SU-DHL-6 (cell line): ENCODE data around the gene TNFAIP6.

ENCODE experiments used
- H2AFZ ChIP-seq: fragments of 200-600 bp; sonication (generic); 2 replicates; pipeline ENCODE4 v1.6.1; 2014; ENCODE audit warnings: low read depth, mild to moderate bottlenecking, moderate library complexity, mixed read lengths, antibody characterized with exemption, low read length; ENCODE audit not compliant: severe bottlenecking
- H3F3A ChIP-seq: fragments of 200-600 bp; shearing (Covaris generic); 2 replicates; pipeline ENCODE4 v1.6.0; 2016; ENCODE audit warnings: antibody characterized with exemption, mild to moderate bottlenecking; ENCODE audit not compliant: insufficient read depth
- H3K27ac ChIP-seq: fragments of 200-600 bp; sonication (generic); 2 replicates; pipeline ENCODE4 v1.5.1; 2016; ENCODE audit warnings: low read depth, mild to moderate bottlenecking, low read length, moderate library complexity, mixed read lengths
- H3K27me3 ChIP-seq: fragments of 200-600 bp; sonication (generic), shearing (Covaris generic); 2 replicates; pipeline ENCODE4 v1.6.0; 2014; ENCODE audit warnings: mild to moderate bottlenecking, low read length
- H3K36me3 ChIP-seq: fragments of 200-600 bp; sonication (generic); 2 replicates; pipeline ENCODE4 v1.6.1; 2014; ENCODE audit warnings: mild to moderate bottlenecking, low read length, mixed read lengths
- H3K4me2 ChIP-seq: fragments of 300-600, 200-600 bp; shearing (Covaris generic), sonication (generic); 2 replicates; pipeline ENCODE4 v1.6.0; 2014; ENCODE audit warnings: low read length, low read depth, mild to moderate bottlenecking; ENCODE audit not compliant: poor library complexity, severe bottlenecking
- H3K4me3 ChIP-seq: fragments of 200-600 bp; sonication (generic); 2 replicates; pipeline ENCODE4 v1.5.1; 2014; ENCODE audit warnings: antibody characterized with exemption, low read length, mild to moderate bottlenecking, mixed read lengths; ENCODE audit not compliant: insufficient read depth, poor library complexity, severe bottlenecking
- H3K79me2 ChIP-seq: fragments of 200-600 bp; sonication (generic); 2 replicates; pipeline ENCODE4 v1.6.1; 2014; ENCODE audit warnings: mild to moderate bottlenecking, low read length, moderate library complexity; ENCODE audit not compliant: insufficient read depth
- H3K9ac ChIP-seq: fragments of 200-600 bp; sonication (generic); 2 replicates; pipeline ENCODE4 v1.7.0; 2014; ENCODE audit warnings: mild to moderate bottlenecking, low read length
- H3K9me2 ChIP-seq: fragments of 200-600 bp; sonication (generic); replicated peaks from 2 replicates; pipeline ENCODE4 v1.6.1; 2014; ENCODE audit warnings: low read length; ENCODE audit not compliant: insufficient read depth
- H3K9me3 ChIP-seq: fragments of 200-600 bp; sonication (generic); 2 replicates; pipeline ENCODE4 v1.6.1; 2014; ENCODE audit warnings: low read length, mixed read lengths; ENCODE audit not compliant: insufficient read depth
- H4K20me1 ChIP-seq: fragments of 200-600 bp; sonication (generic); 2 replicates; pipeline ENCODE4 v1.6.1; 2014; ENCODE audit warnings: low read depth, mild to moderate bottlenecking, antibody characterized with exemption, low read length, moderate library complexity, mixed read lengths
- CTCF ChIP-seq: fragments of 200-600 bp; sonication (generic); IDR thresholded peaks from one replicate; pipeline ENCODE4 v1.5.1; 2017; ENCODE audit warnings: antibody characterized with exemption, mild to moderate bottlenecking, low read length, moderate library complexity; ENCODE audit not compliant: insufficient read depth, poor library complexity, severe bottlenecking
- EZH2phosphoT487 ChIP-seq: fragments of 200-600 bp; sonication (generic), shearing (Covaris generic); conservative IDR thresholded peaks from 2 replicates; pipeline ENCODE4 v1.6.1; 2018; ENCODE audit warnings: mild to moderate bottlenecking, antibody characterized with exemption, low read length, moderate library complexity, mixed read lengths

Gene TNFAIP6

GRCh38 chr2:151325581-151326095 lies 31.8 kb upstream of the TNFAIP6 start:
- H3K9me2 ChIP-seq = no peaks in the 10 kb centered on the region
- no peaks in the 10 kb centered on the region for H3K36me3 ChIP-seq
- no peak overlapping the region for H3K4me3 ChIP-seq
- H4K20me1 ChIP-seq = no peaks in the 10 kb centered on the region
- H3K79me2 ChIP-seq = no peaks in the 10 kb centered on the region
- TF ChIP-seq CTCF = no peak
- H3K9me3 ChIP-seq = no peaks in the 10 kb centered on the region
- no peak overlapping the region for H3K27ac ChIP-seq
- no peaks in the 10 kb centered on the region for H3F3A ChIP-seq
- H3K9ac ChIP-seq = no peak overlapping the region
- no peak overlapping the region for H3K4me2 ChIP-seq
- no peak overlapping the region for H2AFZ ChIP-seq
- H3K27me3 ChIP-seq = no peaks in the 10 kb centered on the region

- H2AFZ ChIP-seq = no peak overlapping the region
- H3K36me3 ChIP-seq = no peaks in the 10 kb centered on the region
- no peaks in the 10 kb centered on the region for H3K9me2 ChIP-seq
- no peaks in the 10 kb centered on the region for H3K27me3 ChIP-seq
- no peak overlapping the region for H3K27ac ChIP-seq
- H3K4me3 ChIP-seq = no peak overlapping the region
- no peaks in the 10 kb centered on the region for H3K79me2 ChIP-seq
- no peak for TF ChIP-seq CTCF
- no peak for TF ChIP-seq EZH2phosphoT487
- no peaks in the 10 kb centered on the region for H4K20me1 ChIP-seq
- no peaks in the 10 kb centered on the region for H3K9me3 ChIP-seq
- H3K4me2 ChIP-seq = no peak overlapping the region
- H3F3A ChIP-seq = no peaks in the 10 kb centered on the region
- H3K9ac ChIP-seq = no peak overlapping the region
Measured at GRCh38 chr2:151326554-151326953, 30.8 kb upstream of the TNFAIP6 start.

GRCh38 chr2:151329998-151330397 lies 27.4 kb upstream of the TNFAIP6 start:
- no peaks in the 10 kb centered on the region for H3F3A ChIP-seq
- no peak overlapping the region for H2AFZ ChIP-seq
- H3K36me3 ChIP-seq = no peaks in the 10 kb centered on the region
- no peaks in the 10 kb centered on the region for H4K20me1 ChIP-seq
- no peak overlapping the region for H3K4me3 ChIP-seq
- H3K79me2 ChIP-seq = no peaks in the 10 kb centered on the region
- no peaks in the 10 kb centered on the region for H3K9me3 ChIP-seq
- no peaks in the 10 kb centered on the region for H3K27me3 ChIP-seq
- no peak overlapping the region for H3K4me2 ChIP-seq
- H3K9me2 ChIP-seq = no peaks in the 10 kb centered on the region
- TF ChIP-seq CTCF = no peak
- TF ChIP-seq EZH2phosphoT487 = no peak
- H3K9ac ChIP-seq = no peak overlapping the region
- no peak overlapping the region for H3K27ac ChIP-seq
